GM18519 (cell line): ENCODE measurements around the gene PPP1R13B.

Experiments used
- ATAC-seq: cut with Tn5 transposase; IDR thresholded peaks from one replicate; pipeline ENCODE4 v1.9.1; 2021; ENCODE audit warnings: mild to moderate bottlenecking, moderate library complexity; ENCODE audit not compliant: unreplicated experiment, low FRiP score

PPP1R13B gene

GRCh38 chr14:103734081-103734888, 113.1 kb downstream of the PPP1R13B start:
- ATAC-seq = no peak

- ATAC-seq = no peak
These were observed 113.7 kb downstream of the PPP1R13B start for GRCh38 chr14:103733651-103734050.

GRCh38 chr14:103732868-103733620, 114.3 kb downstream of the PPP1R13B start:
- no peak for ATAC-seq

- no peak for ATAC-seq
These were observed 115.2 kb downstream of the PPP1R13B start for GRCh38 chr14:103731916-103732867.

GRCh38 chr14:103731481-103731880, 115.9 kb downstream of the PPP1R13B start:
- no peak for ATAC-seq

GRCh38 chr14:103730490-103731035, 116.8 kb downstream of the PPP1R13B start:
- no peak for ATAC-seq

GRCh38 chr14:103729496-103730448, 117.6 kb downstream of the PPP1R13B start:
- no peak for ATAC-seq

- ATAC-seq = no peak
These were observed 118.7 kb downstream of the PPP1R13B start for GRCh38 chr14:103728721-103729120.

- no peak for ATAC-seq
These were observed 119.2 kb downstream of the PPP1R13B start for GRCh38 chr14:103728141-103728540.

GRCh38 chr14:103727313-103727980, 119.9 kb downstream of the PPP1R13B start:
- no peak for ATAC-seq

GRCh38 chr14:103726474-103726873, 120.9 kb downstream of the PPP1R13B start:
- ATAC-seq = no peak

GRCh38 chr14:103725739-103726395, 121.5 kb downstream of the PPP1R13B start:
- ATAC-seq = no peak

- ATAC-seq = no peak
These were observed 122.2 kb downstream of the PPP1R13B start for GRCh38 chr14:103725001-103725682.

GRCh38 chr14:103724116-103724515, 123.3 kb downstream of the PPP1R13B start:
- no peak for ATAC-seq

GRCh38 chr14:103723748-103724081, 123.7 kb downstream of the PPP1R13B start:
- ATAC-seq = no peak

GRCh38 chr14:103721334-103722120, 125.8 kb downstream of the PPP1R13B start:
- ATAC-seq = no peak

GRCh38 chr14:103719751-103720150, 127.6 kb downstream of the PPP1R13B start:
- ATAC-seq = no peak
